ENCODE measurements around the gene ZNF697. TPM values are rescaled to one million over a fixed set of nuclear protein-coding genes. Genes with fewer than 3 reads are reported as not detected.
"Not testable (repeated sequence)": the region's sequence is repeated elsewhere in the genome, so short reads cannot be mapped to it uniquely, and the experiment has no call there.

ZNF697 gene
- total RNA-seq, 1 experiment from 2014 or later, result 18.0 TPM

DNA sequence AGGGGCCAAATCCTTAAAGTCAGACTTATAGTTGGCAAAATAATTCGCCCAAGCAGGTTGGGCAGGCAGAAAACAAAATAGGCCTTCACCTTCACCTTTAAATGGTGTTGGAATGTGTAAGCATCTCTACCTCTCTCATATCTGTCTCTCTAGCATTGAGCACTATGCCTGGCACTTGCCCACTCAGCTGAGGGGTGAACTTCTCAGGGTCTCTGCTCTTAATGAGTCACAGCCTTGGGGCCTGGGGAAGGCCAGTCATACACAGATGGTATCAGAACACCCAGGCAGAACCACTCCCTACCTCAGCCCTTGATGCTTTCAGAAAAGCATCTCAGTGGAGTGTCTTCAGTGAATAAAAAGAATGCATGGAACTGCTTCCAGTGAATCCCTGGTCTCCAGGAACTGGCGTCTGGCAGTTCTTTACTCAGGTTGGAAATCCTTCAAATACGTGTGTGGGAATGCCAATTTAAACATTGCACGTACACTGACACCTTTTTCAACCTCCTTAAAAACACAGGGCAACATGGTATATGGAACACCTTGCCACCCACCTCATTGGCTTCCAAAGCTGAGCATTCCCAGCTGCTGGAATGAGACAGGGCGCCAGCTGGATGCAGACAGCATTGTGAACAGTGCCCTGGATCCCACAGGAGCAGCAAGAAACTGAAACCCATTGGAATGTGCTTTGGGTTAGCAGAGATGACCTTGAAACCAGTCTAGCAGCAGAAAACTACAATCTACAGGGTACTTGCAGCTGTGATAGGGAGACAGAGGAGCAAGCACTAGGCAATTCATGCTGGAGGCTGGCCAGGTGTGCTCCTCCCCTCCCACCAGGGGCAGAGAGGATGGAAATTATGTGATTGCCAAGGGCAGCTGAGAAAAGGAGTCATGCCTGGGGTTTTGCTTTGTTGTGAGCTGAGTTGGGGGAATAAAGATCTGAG is 30.0 kb downstream of the ZNF697 start:
- Mint-ChIP-seq H3K36me3 (peaks cover 5% of the 10 kb centered on the region), H3K27ac (peak overlapping the region; percentile 80), H3K9me3 (no peaks in the 10 kb centered on the region), H3K4me3 (no peak overlapping the region), H3K4me1 (peaks cover 41% of the 10 kb centered on the region), H3K27me3 (ENCODE audit: low read depth) (no peaks in the 10 kb centered on the region; the same call in 1 of the 2 replicates)
- CTCF ChIA-PET, result interaction anchor here (1.0 to 2.4 kb wide), 4 partner anchors 30 to 58 kb away, joined by 3 to 13 read pairs (median 8); partner anchors contain the start of gene ZNF697
- DNase-seq (ENCODE audit: low spot score) (no peak), ATAC-seq (no peak)
- TF ChIP-seq MXD4 (CRISPR knock-in tag; IDR thresholded peaks at IDR 0.05; ENCODE audit: borderline replicate concordance), result no peak
- TF ChIP-seq EMX1 (CRISPR knock-in tag; IDR thresholded peaks at IDR 0.05), result no peak
- TF ChIP-seq, protein P1, sequence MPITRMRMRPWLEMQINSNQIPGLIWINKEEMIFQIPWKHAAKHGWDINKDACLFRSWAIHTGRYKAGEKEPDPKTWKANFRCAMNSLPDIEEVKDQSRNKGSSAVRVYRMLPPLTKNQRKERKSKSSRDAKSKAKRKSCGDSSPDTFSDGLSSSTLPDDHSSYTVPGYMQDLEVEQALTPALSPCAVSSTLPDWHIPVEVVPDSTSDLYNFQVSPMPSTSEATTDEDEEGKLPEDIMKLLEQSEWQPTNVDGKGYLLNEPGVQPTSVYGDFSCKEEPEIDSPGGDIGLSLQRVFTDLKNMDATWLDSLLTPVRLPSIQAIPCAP (CRISPR knock-in tag; IDR thresholded peaks at IDR 0.05), result no peak
- no peak for TF ChIP-seq CBFB (CRISPR knock-in tag; IDR thresholded peaks at IDR 0.05; ENCODE audit: low read depth)
- TF ChIP-seq, protein P2, sequence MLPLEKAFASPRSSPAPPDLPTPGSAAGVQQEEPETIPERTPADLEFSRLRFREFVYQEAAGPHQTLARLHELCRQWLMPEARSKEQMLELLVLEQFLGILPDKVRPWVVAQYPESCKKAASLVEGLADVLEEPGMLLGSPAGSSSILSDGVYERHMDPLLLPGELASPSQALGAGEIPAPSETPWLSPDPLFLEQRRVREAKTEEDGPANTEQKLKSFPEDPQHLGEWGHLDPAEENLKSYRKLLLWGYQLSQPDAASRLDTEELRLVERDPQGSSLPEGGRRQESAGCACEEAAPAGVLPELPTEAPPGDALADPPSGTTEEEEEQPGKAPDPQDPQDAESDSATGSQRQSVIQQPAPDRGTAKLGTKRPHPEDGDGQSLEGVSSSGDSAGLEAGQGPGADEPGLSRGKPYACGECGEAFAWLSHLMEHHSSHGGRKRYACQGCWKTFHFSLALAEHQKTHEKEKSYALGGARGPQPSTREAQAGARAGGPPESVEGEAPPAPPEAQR (CRISPR knock-in tag; IDR thresholded peaks at IDR 0.05), result no peak
- no peak for TF ChIP-seq MYBL2 (CRISPR knock-in tag; IDR thresholded peaks at IDR 0.05)
- TF ChIP-seq ATF1 (CRISPR knock-in tag; IDR thresholded peaks at IDR 0.05), result no peak
- TF ChIP-seq, protein P3, sequence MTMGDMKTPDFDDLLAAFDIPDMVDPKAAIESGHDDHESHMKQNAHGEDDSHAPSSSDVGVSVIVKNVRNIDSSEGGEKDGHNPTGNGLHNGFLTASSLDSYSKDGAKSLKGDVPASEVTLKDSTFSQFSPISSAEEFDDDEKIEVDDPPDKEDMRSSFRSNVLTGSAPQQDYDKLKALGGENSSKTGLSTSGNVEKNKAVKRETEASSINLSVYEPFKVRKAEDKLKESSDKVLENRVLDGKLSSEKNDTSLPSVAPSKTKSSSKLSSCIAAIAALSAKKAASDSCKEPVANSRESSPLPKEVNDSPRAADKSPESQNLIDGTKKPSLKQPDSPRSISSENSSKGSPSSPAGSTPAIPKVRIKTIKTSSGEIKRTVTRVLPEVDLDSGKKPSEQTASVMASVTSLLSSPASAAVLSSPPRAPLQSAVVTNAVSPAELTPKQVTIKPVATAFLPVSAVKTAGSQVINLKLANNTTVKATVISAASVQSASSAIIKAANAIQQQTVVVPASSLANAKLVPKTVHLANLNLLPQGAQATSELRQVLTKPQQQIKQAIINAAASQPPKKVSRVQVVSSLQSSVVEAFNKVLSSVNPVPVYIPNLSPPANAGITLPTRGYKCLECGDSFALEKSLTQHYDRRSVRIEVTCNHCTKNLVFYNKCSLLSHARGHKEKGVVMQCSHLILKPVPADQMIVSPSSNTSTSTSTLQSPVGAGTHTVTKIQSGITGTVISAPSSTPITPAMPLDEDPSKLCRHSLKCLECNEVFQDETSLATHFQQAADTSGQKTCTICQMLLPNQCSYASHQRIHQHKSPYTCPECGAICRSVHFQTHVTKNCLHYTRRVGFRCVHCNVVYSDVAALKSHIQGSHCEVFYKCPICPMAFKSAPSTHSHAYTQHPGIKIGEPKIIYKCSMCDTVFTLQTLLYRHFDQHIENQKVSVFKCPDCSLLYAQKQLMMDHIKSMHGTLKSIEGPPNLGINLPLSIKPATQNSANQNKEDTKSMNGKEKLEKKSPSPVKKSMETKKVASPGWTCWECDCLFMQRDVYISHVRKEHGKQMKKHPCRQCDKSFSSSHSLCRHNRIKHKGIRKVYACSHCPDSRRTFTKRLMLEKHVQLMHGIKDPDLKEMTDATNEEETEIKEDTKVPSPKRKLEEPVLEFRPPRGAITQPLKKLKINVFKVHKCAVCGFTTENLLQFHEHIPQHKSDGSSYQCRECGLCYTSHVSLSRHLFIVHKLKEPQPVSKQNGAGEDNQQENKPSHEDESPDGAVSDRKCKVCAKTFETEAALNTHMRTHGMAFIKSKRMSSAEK (CRISPR knock-in tag; IDR thresholded peaks at IDR 0.05; ENCODE audit: borderline replicate concordance), result no peak
- no peak for TF ChIP-seq RELA (CRISPR knock-in tag; IDR thresholded peaks at IDR 0.05; ENCODE audit: borderline replicate concordance)
- TF ChIP-seq OVOL2 (CRISPR knock-in tag; IDR thresholded peaks at IDR 0.05; ENCODE audit: borderline replicate concordance), result no peak
- no peak for TF ChIP-seq TEAD1 (CRISPR knock-in tag; IDR thresholded peaks at IDR 0.05)
- no peak for TF ChIP-seq RORB (CRISPR knock-in tag; IDR thresholded peaks at IDR 0.05)
- no peak for TF ChIP-seq NFE2L1 (CRISPR knock-in tag; IDR thresholded peaks at IDR 0.05)
- TF ChIP-seq, protein P4, sequence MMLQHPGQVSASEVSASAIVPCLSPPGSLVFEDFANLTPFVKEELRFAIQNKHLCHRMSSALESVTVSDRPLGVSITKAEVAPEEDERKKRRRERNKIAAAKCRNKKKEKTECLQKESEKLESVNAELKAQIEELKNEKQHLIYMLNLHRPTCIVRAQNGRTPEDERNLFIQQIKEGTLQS (CRISPR knock-in tag; conservative IDR thresholded peaks at IDR 0.05), result no peak
- TF ChIP-seq, protein P5, sequence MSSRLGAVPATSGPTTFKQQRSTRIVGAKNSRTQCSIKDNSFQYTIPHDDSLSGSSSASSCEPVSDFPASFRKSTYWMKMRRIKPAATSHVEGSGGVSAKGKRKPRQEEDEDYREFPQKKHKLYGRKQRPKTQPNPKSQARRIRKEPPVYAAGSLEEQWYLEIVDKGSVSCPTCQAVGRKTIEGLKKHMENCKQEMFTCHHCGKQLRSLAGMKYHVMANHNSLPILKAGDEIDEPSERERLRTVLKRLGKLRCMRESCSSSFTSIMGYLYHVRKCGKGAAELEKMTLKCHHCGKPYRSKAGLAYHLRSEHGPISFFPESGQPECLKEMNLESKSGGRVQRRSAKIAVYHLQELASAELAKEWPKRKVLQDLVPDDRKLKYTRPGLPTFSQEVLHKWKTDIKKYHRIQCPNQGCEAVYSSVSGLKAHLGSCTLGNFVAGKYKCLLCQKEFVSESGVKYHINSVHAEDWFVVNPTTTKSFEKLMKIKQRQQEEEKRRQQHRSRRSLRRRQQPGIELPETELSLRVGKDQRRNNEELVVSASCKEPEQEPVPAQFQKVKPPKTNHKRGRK (CRISPR knock-in tag; IDR thresholded peaks at IDR 0.05; ENCODE audit: borderline replicate concordance), result no peak
- TF ChIP-seq ELF4 (CRISPR knock-in tag; IDR thresholded peaks at IDR 0.05; ENCODE audit: low read depth), result no peak
- TF ChIP-seq, protein P6, sequence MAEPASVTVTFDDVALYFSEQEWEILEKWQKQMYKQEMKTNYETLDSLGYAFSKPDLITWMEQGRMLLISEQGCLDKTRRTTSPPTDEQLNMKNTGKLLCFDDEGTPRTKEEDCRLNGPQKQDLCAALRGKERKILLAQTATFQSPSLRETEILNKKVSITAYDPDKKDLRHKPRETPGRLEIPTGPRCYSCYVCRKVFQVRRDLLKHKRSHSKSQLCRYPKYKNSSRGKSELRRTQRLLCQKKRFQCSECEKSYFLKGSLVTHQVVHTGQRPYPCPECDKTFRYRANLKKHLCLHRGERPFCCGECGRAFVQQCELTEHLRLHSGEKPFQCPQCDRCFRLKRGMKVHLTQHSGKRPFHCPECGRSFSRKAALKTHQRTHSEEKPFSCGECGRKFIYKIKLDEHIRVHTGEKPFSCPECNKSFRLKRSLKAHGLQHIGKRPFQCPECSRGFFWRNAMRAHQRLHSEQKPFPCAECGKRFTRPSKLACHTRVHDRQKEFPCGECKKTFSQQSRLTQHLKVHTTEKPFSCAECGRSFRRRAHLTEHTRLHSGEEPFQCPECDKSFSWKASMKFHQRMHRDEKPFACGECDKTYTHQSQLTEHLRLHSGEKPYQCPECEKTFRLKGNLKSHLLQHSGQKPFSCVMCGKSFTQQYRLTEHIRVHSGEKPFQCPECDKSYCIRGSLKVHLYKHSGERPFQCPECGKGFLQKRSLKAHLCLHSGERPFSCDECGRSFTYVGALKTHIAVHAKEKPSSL (CRISPR knock-in tag; conservative IDR thresholded peaks at IDR 0.05), result no peak
- POLR2A ChIA-PET, result interaction anchor here (1.8 to 2.0 kb wide), 2 partner anchors 30 to 94 kb away, joined by 3 to 8 read pairs; partner anchors contain the start of genes PHGDH and ZNF697

DNA sequence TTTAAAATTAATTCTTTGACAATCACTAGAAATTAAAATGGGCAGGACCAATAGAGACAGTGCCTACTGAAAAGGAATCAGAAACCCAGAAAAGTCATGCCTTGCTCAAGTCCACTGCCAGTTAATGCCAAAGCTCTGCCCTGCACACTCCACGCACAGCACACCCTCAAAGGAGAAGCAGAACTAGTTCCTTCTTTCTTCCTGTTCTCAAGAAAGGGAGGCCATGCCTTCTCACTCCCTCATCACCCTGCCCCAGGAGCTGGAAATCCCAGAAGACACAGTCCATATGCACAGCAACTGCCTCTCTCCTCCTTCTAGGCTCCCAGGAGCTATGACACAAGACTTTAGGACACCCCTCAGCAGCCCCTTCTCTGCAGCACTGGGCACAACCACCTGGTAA is 31.3 kb downstream of the ZNF697 start:
- H3K4me1 Mint-ChIP-seq, result peaks cover 38% of the 10 kb centered on the region
- not testable (repeated sequence) for DNase-seq (ENCODE audit: low spot score); H3K9me3 Mint-ChIP-seq; H3K4me3 Mint-ChIP-seq; H3K27me3 Mint-ChIP-seq (ENCODE audit: low read depth); ATAC-seq; H3K27ac Mint-ChIP-seq; H3K36me3 Mint-ChIP-seq
- ChIA-PET CTCF (interaction anchor here (1.1 to 4.0 kb wide), 3 partner anchors 31 to 45 kb away, joined by 4 to 35 read pairs (median 8); partner anchors contain the start of gene ZNF697), POLR2A (interaction anchor here (2.7 kb wide), 1 partner anchor 31 kb away, joined by 10 read pairs; the partner anchor contains the start of gene ZNF697)

DNA sequence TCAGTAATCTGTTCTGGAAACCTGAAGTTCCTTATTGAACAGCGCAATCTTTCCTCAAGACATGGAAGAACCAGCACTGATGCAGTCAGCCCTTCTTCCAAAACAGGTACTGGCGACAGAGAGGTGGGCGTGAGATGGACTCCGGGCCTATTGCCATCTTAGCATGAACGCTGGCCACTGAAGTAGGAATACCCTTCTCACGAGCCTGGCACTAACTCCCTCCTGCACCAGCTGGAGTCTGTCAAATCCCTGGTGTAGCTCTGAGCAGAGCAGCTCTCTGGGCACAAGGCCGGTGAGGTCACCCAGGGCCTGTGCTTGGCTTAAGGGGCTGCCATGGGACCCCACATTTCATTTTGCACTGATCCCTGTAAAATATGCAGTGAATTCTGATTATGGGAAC is 33.0 kb downstream of the ZNF697 start:
- not testable (repeated sequence) for H3K9me3 Mint-ChIP-seq, H3K27ac Mint-ChIP-seq
- CTCF ChIA-PET, result interaction anchor here (2.1 to 4.0 kb wide), 3 partner anchors 33 to 61 kb away, joined by 13 to 35 read pairs (median 20); partner anchors contain the start of gene ZNF697

More for the DNA sequence above, 33.0 kb downstream of the ZNF697 start:
- ATAC-seq; DNase-seq (ENCODE audit: low spot score); H3K36me3 Mint-ChIP-seq; H3K27me3 Mint-ChIP-seq (ENCODE audit: low read depth); H3K4me3 Mint-ChIP-seq: not testable (repeated sequence)
- peaks cover 32% of the 10 kb centered on the region for H3K4me1 Mint-ChIP-seq
- POLR2A ChIA-PET, result interaction anchor here (2.7 kb wide), 1 partner anchor 33 kb away, joined by 10 read pairs; the partner anchor contains the start of gene ZNF697
